OCI-LY1 (cell line): ENCODE measurements around the gene WDR74.

Experiments used
- H2AFZ ChIP-seq: fragments of 200-600 bp; sonication (generic), shearing (Covaris generic); 2 replicates; pipeline ENCODE4 v1.6.0; 2014; ENCODE audit warnings: antibody characterized with exemption, mild to moderate bottlenecking, low read length
- H3F3A ChIP-seq: fragments of 200-600 bp; sonication (generic), shearing (Covaris generic); 2 replicates; pipeline ENCODE4 v1.6.0; 2014; ENCODE audit warnings: mild to moderate bottlenecking, antibody characterized with exemption, low read length, moderate library complexity; ENCODE audit not compliant: insufficient read depth
- H3K27ac ChIP-seq: fragments of 200-600 bp; sonication (generic); 2 replicates; pipeline ENCODE4 v1.5.1; 2014; ENCODE audit warnings: low read length, mixed run types, mild to moderate bottlenecking, low read depth; ENCODE audit not compliant: poor library complexity, severe bottlenecking
- H3K27me3 ChIP-seq: fragments of 200-600 bp; sonication (generic); 2 replicates; pipeline ENCODE4 v1.6.0; 2014; ENCODE audit warnings: antibody characterized with exemption, mild to moderate bottlenecking, low read length, moderate library complexity; ENCODE audit not compliant: insufficient read depth
- H3K36me3 ChIP-seq: fragments of 200-600 bp; sonication (generic); 2 replicates; pipeline ENCODE4 v1.6.1; 2014; ENCODE audit warnings: mild to moderate bottlenecking, antibody characterized with exemption, low read length, moderate library complexity, mixed read lengths; ENCODE audit not compliant: insufficient read depth
- H3K4me1 ChIP-seq: fragments of 200-600 bp; sonication (generic); 2 replicates; pipeline ENCODE4 v1.5.1; 2014; ENCODE audit warnings: mild to moderate bottlenecking, low read length, moderate library complexity; ENCODE audit not compliant: insufficient read depth, severe bottlenecking
- H3K4me2 ChIP-seq: fragments of 200-600 bp; sonication (generic), shearing (Covaris generic); 2 replicates; pipeline ENCODE4 v1.6.1; 2014; ENCODE audit warnings: low read length
- H3K4me3 ChIP-seq: fragments of 200-600 bp; sonication (generic); 2 replicates; pipeline ENCODE4 v1.5.1; 2014; ENCODE audit warnings: low read length, low read depth, mild to moderate bottlenecking, mixed read lengths; ENCODE audit not compliant: poor library complexity, severe bottlenecking
- H3K79me2 ChIP-seq: fragments of 200-600 bp; shearing (Covaris generic); 2 replicates; pipeline ENCODE4 v1.6.1; 2016; ENCODE audit warnings: mixed run types, low read length, mixed read lengths; ENCODE audit not compliant: insufficient read depth
- H3K9ac ChIP-seq: fragments of 200-600 bp; sonication (generic), shearing (Covaris generic); 2 replicates; pipeline ENCODE4 v1.6.1; 2014; ENCODE audit warnings: mild to moderate bottlenecking, low read length, mixed read lengths
- H3K9me2 ChIP-seq: fragments of 200-600 bp; sonication (generic), shearing (Covaris generic); 2 replicates; pipeline ENCODE4 v1.6.1; 2014; ENCODE audit warnings: low read depth, mild to moderate bottlenecking, low read length, mixed read lengths
- H3K9me3 ChIP-seq: fragments of 200-600 bp; shearing (Covaris generic); 2 replicates; pipeline ENCODE4 v1.6.1; 2014; ENCODE audit warnings: low read length, mixed read lengths
- H4K20me1 ChIP-seq: fragments of 200-600 bp; sonication (generic), shearing (Covaris generic); 2 replicates; pipeline ENCODE4 v1.6.0; 2016; ENCODE audit warnings: mild to moderate bottlenecking, low read length; ENCODE audit not compliant: insufficient read depth
- EZH2 ChIP-seq: fragments of 200-600 bp; sonication (generic), shearing (Covaris generic); IDR thresholded peaks from 2 replicates; pipeline ENCODE4 v1.8.0; 2017; ENCODE audit warnings: borderline replicate concordance, mixed run types, mild to moderate bottlenecking, antibody characterized with exemption, low read length, moderate library complexity, mixed read lengths
- TF ChIP-seq, protein P1 (sequence below): fragments of 200-600 bp; sonication (generic), shearing (Covaris generic); IDR thresholded peaks from 2 replicates; pipeline ENCODE4 v1.5.1; 2017; ENCODE audit warnings: mild to moderate bottlenecking, antibody characterized with exemption, low read length, moderate library complexity, mixed read lengths

WDR74 gene

DNA sequence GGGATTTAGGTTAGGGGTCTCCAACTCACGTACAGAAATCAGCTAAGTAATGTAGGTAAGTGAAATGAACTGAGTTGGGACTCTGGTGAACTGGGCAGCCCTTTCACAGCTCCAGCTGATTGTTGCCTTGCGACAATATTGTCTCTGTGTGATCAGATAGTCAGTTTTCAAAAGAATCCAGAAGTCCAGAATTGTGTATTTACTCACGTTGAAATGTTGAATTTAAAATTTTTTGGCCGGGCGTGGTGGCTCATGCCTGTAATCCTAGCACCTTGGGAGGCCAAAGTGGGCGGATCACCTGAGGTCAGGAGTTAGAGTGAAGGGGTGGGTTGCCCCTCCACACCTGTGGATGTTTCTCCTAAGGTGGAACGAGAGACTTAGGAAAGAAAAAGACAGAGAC is 18.8 kb upstream of the WDR74 start:
- TF ChIP-seq, protein P1, sequence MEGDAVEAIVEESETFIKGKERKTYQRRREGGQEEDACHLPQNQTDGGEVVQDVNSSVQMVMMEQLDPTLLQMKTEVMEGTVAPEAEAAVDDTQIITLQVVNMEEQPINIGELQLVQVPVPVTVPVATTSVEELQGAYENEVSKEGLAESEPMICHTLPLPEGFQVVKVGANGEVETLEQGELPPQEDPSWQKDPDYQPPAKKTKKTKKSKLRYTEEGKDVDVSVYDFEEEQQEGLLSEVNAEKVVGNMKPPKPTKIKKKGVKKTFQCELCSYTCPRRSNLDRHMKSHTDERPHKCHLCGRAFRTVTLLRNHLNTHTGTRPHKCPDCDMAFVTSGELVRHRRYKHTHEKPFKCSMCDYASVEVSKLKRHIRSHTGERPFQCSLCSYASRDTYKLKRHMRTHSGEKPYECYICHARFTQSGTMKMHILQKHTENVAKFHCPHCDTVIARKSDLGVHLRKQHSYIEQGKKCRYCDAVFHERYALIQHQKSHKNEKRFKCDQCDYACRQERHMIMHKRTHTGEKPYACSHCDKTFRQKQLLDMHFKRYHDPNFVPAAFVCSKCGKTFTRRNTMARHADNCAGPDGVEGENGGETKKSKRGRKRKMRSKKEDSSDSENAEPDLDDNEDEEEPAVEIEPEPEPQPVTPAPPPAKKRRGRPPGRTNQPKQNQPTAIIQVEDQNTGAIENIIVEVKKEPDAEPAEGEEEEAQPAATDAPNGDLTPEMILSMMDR, result no peak
- TF ChIP-seq EZH2, result no peak
- Histone ChIP-seq H3K4me1 (peaks cover 73% of the 10 kb centered on the region), H3K27ac (peak overlapping the region; percentile 83)

DNA sequence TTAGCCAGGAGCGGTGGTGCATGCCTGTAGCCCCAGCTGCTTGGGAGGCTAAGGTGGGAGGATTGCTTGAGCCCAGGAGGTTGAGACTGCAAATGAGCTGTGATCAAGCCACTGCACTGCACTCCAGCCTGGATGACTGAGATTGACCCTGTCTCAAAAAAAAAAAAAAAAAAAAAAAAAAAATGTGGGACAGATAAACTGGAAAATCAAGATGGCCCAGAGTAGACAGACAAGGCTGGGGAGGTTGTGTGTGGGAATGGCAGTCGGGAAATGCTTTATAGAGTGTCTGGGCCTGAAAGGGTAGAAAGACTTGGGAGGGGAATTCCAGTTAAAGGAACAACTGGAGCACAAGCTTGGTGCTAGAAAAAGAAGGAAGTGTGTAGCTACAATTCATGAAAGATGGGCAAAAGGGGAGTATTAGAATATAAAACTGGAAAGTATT is 18.2 kb upstream of the WDR74 start:
- Histone ChIP-seq H3K9me3 (no peaks in the 10 kb centered on the region), H3K27ac (peak overlapping the region; percentile 83), H3K4me1 (peaks cover 73% of the 10 kb centered on the region), H4K20me1 (no peaks in the 10 kb centered on the region), H2AFZ (no peak overlapping the region), H3K4me2 (peak overlapping the region; percentile 76), H3K27me3 (no peaks in the 10 kb centered on the region), H3K9ac (peak overlapping the region; percentile 97), H3K4me3 (peak overlapping the region; percentile 100), H3K36me3 (peaks cover 41% of the 10 kb centered on the region), H3F3A (peaks cover 29% of the 10 kb centered on the region), H3K9me2 (no peaks in the 10 kb centered on the region), H3K79me2 (peaks cover 47% of the 10 kb centered on the region)
- TF ChIP-seq EZH2, result no peak

More for the DNA sequence above, 18.8 kb upstream of the WDR74 start:
- H2AFZ ChIP-seq, result no peak overlapping the region
- H3K9me2 ChIP-seq, result no peaks in the 10 kb centered on the region
- H3K27me3 ChIP-seq, result no peaks in the 10 kb centered on the region
- peaks cover 23% of the 10 kb centered on the region for H3F3A ChIP-seq
- H3K36me3 ChIP-seq, result peaks cover 38% of the 10 kb centered on the region
- peak overlapping the region; percentile 100 for H3K4me3 ChIP-seq
- H3K4me2 ChIP-seq, result peak overlapping the region; percentile 76
- H3K9me3 ChIP-seq, result no peaks in the 10 kb centered on the region
- H4K20me1 ChIP-seq, result no peaks in the 10 kb centered on the region
- H3K79me2 ChIP-seq, result peaks cover 53% of the 10 kb centered on the region
- peak overlapping the region; percentile 97 for H3K9ac ChIP-seq

- peaks cover 61% of the 10 kb centered on the region for H3K4me1 ChIP-seq
- H3K9me3 ChIP-seq, result no peaks in the 10 kb centered on the region
- H3K27me3 ChIP-seq, result no peaks in the 10 kb centered on the region
- H4K20me1 ChIP-seq, result no peaks in the 10 kb centered on the region
- TF ChIP-seq EZH2, result no peak
- TF ChIP-seq, protein P1, result no peak
- peak overlapping the region; percentile 83 for H3K27ac ChIP-seq
- peaks cover 40% of the 10 kb centered on the region for H3F3A ChIP-seq
- H3K9ac ChIP-seq, result peak overlapping the region; percentile 97
- no peak overlapping the region for H2AFZ ChIP-seq
- H3K4me2 ChIP-seq, result peak overlapping the region; percentile 76
- peaks cover 42% of the 10 kb centered on the region for H3K79me2 ChIP-seq
- peak overlapping the region; percentile 100 for H3K4me3 ChIP-seq
- H3K9me2 ChIP-seq, result no peaks in the 10 kb centered on the region
- H3K36me3 ChIP-seq, result peaks cover 53% of the 10 kb centered on the region
These were observed 17.0 kb upstream of the WDR74 start for GRCh38 chr11:62856333-62856895.
